Activated CD8-positive, alpha-beta memory T cell treated with anti-CD3 and anti-CD28 coated beads for 48 hours (primary cell): ENCODE measurements around the gene PCDHA13.
"Not testable (repeated sequence)": the region's sequence is repeated elsewhere in the genome, so short reads cannot be mapped to it uniquely, and the experiment has no call there.

Experiments used
- DNase-seq, 3 experiments: peaks; one replicate each; pipeline ENCODE4 v3.0.0-alpha.2; 2020; ENCODE audit warnings: low read depth in 2 of 3, low spot score in 2 of 3

The PCDHA13 gene

DNA sequence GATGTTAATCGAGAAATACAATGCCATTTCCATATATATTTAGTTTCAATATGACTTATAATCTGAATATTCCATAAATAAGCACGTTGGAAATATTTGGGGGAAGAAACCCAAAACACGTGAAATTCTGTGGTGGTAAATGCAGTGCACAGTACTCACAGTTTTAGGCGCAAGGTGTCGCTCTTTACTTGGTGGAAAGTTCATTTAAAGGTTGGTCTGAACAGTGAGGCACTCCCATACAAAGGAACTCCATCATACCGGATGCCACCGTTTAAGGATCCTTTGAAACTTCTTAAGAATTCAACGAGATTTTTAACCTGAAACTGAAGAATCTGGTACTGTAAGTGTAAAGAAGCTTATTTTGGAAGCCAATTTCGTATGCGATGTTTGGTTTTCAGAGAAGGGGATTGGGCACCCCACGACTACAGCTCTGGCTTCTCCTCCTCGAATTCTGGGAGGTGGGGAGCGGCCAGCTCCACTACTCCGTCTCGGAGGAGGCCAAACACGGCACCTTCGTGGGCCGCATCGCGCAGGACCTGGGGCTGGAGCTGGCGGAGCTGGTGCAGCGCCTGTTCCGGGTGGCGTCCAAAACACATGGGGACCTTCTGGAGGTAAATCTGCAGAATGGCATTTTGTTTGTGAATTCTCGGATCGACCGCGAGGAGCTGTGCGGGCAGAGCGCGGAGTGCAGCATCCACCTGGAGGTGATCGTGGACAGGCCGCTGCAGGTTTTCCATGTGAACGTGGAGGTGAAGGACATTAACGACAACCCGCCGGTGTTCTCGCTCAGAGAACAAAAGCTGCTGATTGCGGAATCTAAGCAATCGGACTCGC, 13.0 kb upstream of the PCDHA13 start, which contains the start of gene PCDHA11:
Gene PCDHA11 (plus strand): TSS at position 237 of the 834 bp plus-strand sequence. CDS start 147 bp downstream, at position 384.
- no peak for DNase-seq

GRCh38 chr5:140869555-140869886, 12.4 kb upstream of the PCDHA13 start:
- no peak for DNase-seq

- DNase-seq = no peak
Measured at GRCh38 chr5:140870221-140871201, 11.4 kb upstream of the PCDHA13 start.

GRCh38 chr5:140875085-140876065, 6.5 kb upstream of the PCDHA13 start, which contains the start of gene PCDHA12:
TSS of gene PCDHA12 (plus strand) at chr5:140875308. CDS start at chr5:140875473, 165 bp downstream.
- no peak for DNase-seq

- DNase-seq = not testable (repeated sequence)
Measured at GRCh38 chr5:140876541-140877261, 5.2 kb upstream of the PCDHA13 start.

DNA sequence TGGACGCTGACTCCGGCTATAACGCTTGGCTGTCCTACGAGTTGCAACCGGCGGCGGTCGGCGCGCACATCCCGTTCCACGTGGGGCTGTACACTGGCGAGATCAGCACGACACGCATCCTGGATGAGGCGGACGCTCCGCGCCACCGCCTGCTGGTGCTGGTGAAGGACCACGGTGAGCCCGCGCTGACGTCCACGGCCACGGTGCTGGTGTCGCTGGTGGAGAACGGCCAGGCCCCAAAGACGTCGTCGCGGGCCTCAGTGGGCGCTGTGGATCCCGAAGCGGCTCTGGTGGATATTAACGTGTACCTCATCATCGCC, 4.7 kb upstream of the PCDHA13 start:
- no peak for DNase-seq

DNA sequence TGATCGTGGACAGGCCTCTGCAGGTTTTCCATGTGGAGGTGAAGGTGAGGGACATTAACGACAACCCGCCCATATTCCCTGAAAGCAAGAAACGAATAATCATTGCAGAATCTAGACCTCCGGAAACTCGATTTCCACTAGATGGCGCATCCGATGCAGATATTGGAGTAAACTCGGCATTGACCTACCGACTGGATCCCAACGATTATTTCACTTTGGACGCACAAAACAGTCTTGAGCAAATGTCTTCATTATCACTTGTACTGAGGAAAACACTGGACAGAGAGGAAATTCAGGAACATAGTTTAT, 621 bp downstream of the PCDHA13 start:
- no peak for DNase-seq

GRCh38 chr5:140883373-140883772, 1.4 kb downstream of the PCDHA13 start:
- no peak for DNase-seq

DNA sequence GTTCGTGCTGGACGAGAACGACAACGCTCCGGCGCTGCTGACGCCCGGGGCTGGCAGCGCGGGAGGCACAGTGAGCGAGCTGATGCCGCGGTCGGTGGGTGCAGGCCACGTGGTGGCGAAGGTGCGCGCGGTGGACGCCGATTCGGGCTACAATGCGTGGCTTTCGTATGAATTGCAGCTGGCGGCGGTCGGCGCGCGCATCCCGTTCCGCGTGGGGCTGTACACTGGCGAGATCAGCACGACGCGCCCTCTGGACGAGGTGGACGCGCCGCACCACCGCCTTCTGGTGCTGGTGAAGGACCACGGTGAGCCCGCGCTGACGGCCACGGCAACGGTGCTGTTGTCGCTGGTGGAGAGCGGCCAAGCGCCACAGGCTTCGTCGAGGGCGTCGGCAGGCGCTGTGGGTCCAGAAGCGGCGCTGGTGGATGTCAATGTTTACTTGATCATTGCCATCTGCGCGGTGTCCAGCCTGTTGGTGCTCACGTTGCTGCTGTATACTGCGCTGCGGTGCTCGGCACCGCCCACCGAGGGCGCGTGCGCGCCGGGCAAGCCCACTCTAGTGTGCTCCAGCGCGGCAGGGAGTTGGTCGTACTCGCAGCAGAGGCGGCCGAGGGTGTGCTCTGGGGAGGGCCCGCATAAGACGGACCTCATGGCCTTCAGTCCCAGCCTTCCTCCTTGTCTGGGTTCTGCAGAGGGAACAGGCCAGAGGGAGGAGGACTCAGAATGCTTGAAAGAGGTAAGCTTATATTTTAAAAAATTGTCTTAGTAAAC, 2.2 kb downstream of the PCDHA13 start:
- no peak for DNase-seq

GRCh38 chr5:140916325-140916724, 34.4 kb downstream of the PCDHA13 start:
- no peak for DNase-seq

- DNase-seq = no peak
Measured at GRCh38 chr5:140923601-140924000, 41.7 kb downstream of the PCDHA13 start.

- DNase-seq = no peak
Measured at GRCh38 chr5:140925806-140926442, 44.0 kb downstream of the PCDHA13 start, which contains the start of gene PCDHAC1. TSS of gene PCDHAC1 (plus strand) at chr5:140926299. CDS start at chr5:140926893, 594 bp downstream.

- DNase-seq = peak in 1 of 3 experiments; percentile 10
Measured at GRCh38 chr5:140926443-140927227, 44.7 kb downstream of the PCDHA13 start.

GRCh38 chr5:140927228-140927573, 45.3 kb downstream of the PCDHA13 start:
- DNase-seq = no peak
